Effector memory CD8-positive, alpha-beta T cell (primary cell): ENCODE results near the gene U2AF1L4.
A peak's percentile ranks its signal among the peaks of the same experiment; 100 is the strongest.
"Not testable (repeated sequence)": the region's sequence is repeated elsewhere in the genome, so short reads cannot be mapped to it uniquely, and the experiment has no call there.

ENCODE experiments used
- ATAC-seq: fragments of 150-1000 bp; cut with Tn5 transposase; replicated peaks from 2 replicates; pipeline ENCODE4 v1.10.0; 2021; ENCODE audit warnings: mild to moderate bottlenecking, moderate library complexity
- DNase-seq, 3 experiments: peaks; one replicate each; pipeline ENCODE4 v3.0.0; 2021
- H3K27ac Mint-ChIP-seq, 2 donors: one replicate each; pipeline ENCODE4 v1.8.0; 2022; ENCODE audit warnings: mild to moderate bottlenecking in 2 of 2, mixed read lengths in 2 of 2, moderate library complexity in 2 of 2
- H3K27me3 Mint-ChIP-seq, 2 donors: one replicate each; pipeline ENCODE4 v1.8.0; 2022; ENCODE audit warnings: mixed read lengths in 2 of 2
- H3K36me3 Mint-ChIP-seq: one replicate; pipeline ENCODE4 v1.8.0; 2022; ENCODE audit warnings: mild to moderate bottlenecking, moderate library complexity, mixed read lengths; ENCODE audit not compliant: insufficient read depth
- H3K4me1 Mint-ChIP-seq, 2 donors: one replicate each; pipeline ENCODE4 v1.8.0; 2022; ENCODE audit warnings: low read depth in 2 of 2, mixed read lengths in 2 of 2
- H3K4me3 Mint-ChIP-seq, 2 donors: one replicate each; pipeline ENCODE4 v1.8.0; 2022; ENCODE audit warnings: mild to moderate bottlenecking in 2 of 2, mixed read lengths in 2 of 2, moderate library complexity in 2 of 2
- H3K9me3 Mint-ChIP-seq, 2 donors: one replicate each; pipeline ENCODE4 v1.8.0; 2022; ENCODE audit warnings: mixed read lengths in 2 of 2

U2AF1L4 gene

GRCh38 chr19:35775298-35776101, 30.3 kb upstream of the U2AF1L4 start, which contains the start of gene ARHGAP33:
ARHGAP33 (plus strand) TSS chr19:35775564; CDS start chr19:35775659, 95 bp downstream.
- Mint-ChIP-seq H3K4me1 (peaks cover 18% of the 10 kb centered on the region in 2 donors), H3K27ac (peak within 1 kb of the TSS; percentile 38 to 73), H3K36me3 (peaks cover 6% of the 10 kb centered on the region), H3K27me3 (no peaks in the 10 kb centered on the region), H3K4me3 (peak within 1 kb of the TSS; percentile 72 to 86), H3K9me3 (no peaks in the 10 kb centered on the region)
- peak; percentile 97 for ATAC-seq
- peak; percentile 97 to 99 (median 99) for DNase-seq

DNA sequence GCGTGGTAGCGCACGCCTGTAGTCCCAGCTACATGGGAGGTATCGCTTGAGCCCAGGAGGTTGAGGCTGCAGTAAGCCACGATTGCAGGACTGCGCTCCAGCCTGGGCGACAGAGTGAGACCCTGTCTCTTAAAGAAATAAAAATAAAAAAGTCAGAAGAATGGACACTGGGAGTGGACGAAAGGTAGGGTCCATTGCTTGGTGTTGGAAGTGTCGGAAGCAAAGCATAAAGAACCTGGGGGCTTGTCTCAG, 29.8 kb upstream of the U2AF1L4 start:
- H3K4me1 Mint-ChIP-seq: peaks cover 18% of the 10 kb centered on the region in 2 donors
- no peak for ATAC-seq
- H3K27ac Mint-ChIP-seq: no peak overlapping the region
- no peak for DNase-seq
- H3K27me3 Mint-ChIP-seq: no peaks in the 10 kb centered on the region
- peak overlapping the region; percentile 72 to 86 for H3K4me3 Mint-ChIP-seq
- no peaks in the 10 kb centered on the region for H3K9me3 Mint-ChIP-seq
- peaks cover 3% of the 10 kb centered on the region for H3K36me3 Mint-ChIP-seq

DNA sequence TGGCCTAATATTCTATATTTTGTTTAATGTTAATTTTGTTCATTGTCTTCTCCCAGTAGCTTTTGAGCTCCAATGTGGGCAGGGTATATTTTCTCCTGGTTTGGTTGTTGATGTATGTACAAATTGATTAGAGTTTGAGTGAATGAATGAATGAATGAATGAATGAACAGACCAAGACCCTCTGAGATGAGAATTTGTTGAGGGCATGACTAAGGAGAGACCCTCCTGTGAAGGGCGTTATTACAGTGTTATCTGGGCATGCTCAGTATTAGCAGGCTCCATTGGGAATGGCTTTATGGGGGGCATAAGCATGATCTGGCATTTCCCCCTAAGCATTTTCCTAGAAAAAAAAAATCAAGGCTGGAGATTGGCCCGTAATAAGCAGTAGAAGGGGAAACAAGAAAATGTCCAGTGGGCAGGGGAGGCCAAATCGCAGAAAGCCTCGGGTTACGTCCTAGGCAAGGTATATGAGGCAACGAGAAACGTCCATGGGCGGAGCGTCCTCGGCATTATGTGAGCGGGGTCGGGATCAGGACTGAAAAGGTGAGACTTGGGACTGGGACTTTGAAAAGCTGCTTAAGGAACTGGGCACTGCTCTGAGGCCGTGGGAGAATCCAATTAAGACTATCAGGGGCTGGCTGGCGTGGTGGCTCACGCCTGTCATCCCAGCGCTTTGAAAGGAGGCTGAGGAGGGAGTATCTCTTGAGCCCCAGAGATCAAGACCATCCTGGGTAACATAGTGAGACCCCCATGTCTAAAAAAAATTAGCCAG, 29.2 kb upstream of the U2AF1L4 start:
- Mint-ChIP-seq H3K9me3 (no peaks in the 10 kb centered on the region), H3K36me3 (peaks cover 3% of the 10 kb centered on the region), H3K4me1 (peaks cover 18% of the 10 kb centered on the region in 2 donors), H3K4me3 (peak overlapping the region; percentile 72 to 86), H3K27ac (no peak overlapping the region), H3K27me3 (no peaks in the 10 kb centered on the region)
- ATAC-seq (no peak), DNase-seq (no peak)

- Mint-ChIP-seq H3K4me3 (no peak overlapping the region), H3K36me3 (peaks cover 5% of the 10 kb centered on the region), H3K9me3 (no peaks in the 10 kb centered on the region), H3K27me3 (no peaks in the 10 kb centered on the region), H3K27ac (no peak overlapping the region), H3K4me1 (peaks cover 18 to 20% of the 10 kb centered on the region in 2 donors)
- ATAC-seq (no peak), DNase-seq (no peak)
Observed at GRCh38 chr19:35773020-35773806, 28.0 kb upstream of the U2AF1L4 start.

DNA sequence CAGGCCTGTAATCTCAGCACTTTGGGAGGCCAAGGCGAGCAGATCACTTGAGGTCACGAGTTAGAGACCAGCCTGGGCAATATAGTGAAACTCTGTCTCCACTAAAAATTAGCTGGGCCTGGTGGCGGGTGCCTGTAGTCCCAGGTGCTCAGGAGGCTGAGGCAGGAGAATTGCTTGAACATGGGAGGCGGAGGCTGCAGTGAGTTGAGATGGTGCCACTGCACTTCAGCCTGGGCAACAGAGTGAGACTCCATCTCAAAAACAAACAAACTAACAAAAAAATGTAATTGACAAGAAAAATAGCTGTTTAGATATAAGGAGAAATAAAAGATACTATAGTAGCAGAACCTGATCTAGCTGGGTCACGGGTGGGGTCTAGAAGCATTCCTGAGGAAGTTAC, 27.1 kb upstream of the U2AF1L4 start:
- not testable (repeated sequence) for DNase-seq, H3K4me3 Mint-ChIP-seq, H3K36me3 Mint-ChIP-seq, H3K27ac Mint-ChIP-seq, H3K9me3 Mint-ChIP-seq, ATAC-seq, H3K27me3 Mint-ChIP-seq
- peaks cover 18 to 20% of the 10 kb centered on the region in 2 donors for H3K4me1 Mint-ChIP-seq

- DNase-seq: no peak
- Mint-ChIP-seq H3K27me3 (no peaks in the 10 kb centered on the region), H3K27ac (no peak overlapping the region), H3K4me3 (no peak overlapping the region), H3K9me3 (no peaks in the 10 kb centered on the region), H3K36me3 (peaks cover 19% of the 10 kb centered on the region), H3K4me1 (peaks cover 0 to 1% of the 10 kb centered on the region in 2 donors)
- ATAC-seq: no peak
Observed at GRCh38 chr19:35768082-35768421, 22.8 kb upstream of the U2AF1L4 start.

GRCh38 chr19:35767288-35768081, 22.3 kb upstream of the U2AF1L4 start:
- DNase-seq: no peak
- peaks cover 0 to 1% of the 10 kb centered on the region in 2 donors for H3K4me1 Mint-ChIP-seq
- no peaks in the 10 kb centered on the region for H3K9me3 Mint-ChIP-seq
- no peak for ATAC-seq
- H3K27ac Mint-ChIP-seq: peak overlapping the region in 1 of 2 donors; percentile 65
- H3K27me3 Mint-ChIP-seq: no peaks in the 10 kb centered on the region
- H3K4me3 Mint-ChIP-seq: no peak overlapping the region
- peaks cover 23% of the 10 kb centered on the region for H3K36me3 Mint-ChIP-seq

GRCh38 chr19:35766571-35767104, 21.4 kb upstream of the U2AF1L4 start:
- peaks cover 26% of the 10 kb centered on the region for H3K36me3 Mint-ChIP-seq
- no peak for ATAC-seq
- no peaks in the 10 kb centered on the region for H3K9me3 Mint-ChIP-seq

DNA sequence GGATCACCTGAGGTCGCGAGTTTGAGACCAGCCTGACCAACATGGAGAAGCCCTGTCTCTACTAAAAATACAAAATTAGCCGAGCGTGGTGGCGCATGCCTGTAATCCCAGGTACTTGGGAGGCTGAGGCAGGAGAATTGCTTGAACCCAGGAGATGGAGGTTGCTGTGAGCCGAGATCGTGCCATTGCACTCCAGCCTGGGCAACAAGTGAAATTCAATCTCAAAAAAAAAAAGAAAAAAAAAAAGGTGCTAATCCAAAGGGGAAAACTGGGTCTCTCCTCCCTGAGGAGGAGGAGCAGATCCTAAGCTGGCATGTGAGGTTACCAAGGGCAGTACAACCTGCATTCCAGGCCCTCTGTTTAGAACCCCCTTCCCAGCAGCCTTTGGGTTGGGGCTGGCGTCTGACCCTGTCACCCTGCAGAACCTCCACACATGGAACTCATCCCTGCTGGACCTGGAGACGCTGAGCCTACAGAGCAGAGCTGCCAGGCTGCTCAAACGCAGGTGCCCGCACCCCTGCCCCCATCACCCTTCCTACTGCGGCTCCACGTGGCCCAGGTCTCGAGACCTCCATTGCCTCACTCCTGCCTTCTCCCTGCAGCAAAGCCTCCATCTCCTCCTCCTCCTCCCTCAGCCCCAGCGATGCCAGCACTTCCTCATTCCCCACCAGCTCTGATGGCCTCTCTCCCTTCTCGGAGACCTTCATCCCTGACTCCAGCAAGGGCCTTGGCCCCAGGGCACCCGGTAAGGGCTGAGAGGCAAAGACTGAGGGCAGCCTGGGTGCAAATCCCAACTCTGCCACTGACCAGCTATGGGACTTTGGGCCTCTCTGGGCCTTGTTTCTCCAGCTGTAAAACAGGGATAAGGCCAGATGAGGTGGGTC, 19.5 kb upstream of the U2AF1L4 start:
- DNase-seq (no peak), ATAC-seq (no peak)
- Mint-ChIP-seq H3K27ac (no peak overlapping the region), H3K4me3 (no peak overlapping the region), H3K36me3 (peaks cover 26% of the 10 kb centered on the region), H3K4me1 (peaks cover 2 to 3% of the 10 kb centered on the region in 2 donors), H3K27me3 (no peaks in the 10 kb centered on the region), H3K9me3 (no peaks in the 10 kb centered on the region)

More at GRCh38 chr19:35766571-35767104, 21.4 kb upstream of the U2AF1L4 start:
- Mint-ChIP-seq H3K4me1 (peaks cover 0 to 1% of the 10 kb centered on the region in 2 donors), H3K27me3 (no peaks in the 10 kb centered on the region), H3K4me3 (no peak overlapping the region), H3K27ac (no peak overlapping the region)
- no peak for DNase-seq

DNA sequence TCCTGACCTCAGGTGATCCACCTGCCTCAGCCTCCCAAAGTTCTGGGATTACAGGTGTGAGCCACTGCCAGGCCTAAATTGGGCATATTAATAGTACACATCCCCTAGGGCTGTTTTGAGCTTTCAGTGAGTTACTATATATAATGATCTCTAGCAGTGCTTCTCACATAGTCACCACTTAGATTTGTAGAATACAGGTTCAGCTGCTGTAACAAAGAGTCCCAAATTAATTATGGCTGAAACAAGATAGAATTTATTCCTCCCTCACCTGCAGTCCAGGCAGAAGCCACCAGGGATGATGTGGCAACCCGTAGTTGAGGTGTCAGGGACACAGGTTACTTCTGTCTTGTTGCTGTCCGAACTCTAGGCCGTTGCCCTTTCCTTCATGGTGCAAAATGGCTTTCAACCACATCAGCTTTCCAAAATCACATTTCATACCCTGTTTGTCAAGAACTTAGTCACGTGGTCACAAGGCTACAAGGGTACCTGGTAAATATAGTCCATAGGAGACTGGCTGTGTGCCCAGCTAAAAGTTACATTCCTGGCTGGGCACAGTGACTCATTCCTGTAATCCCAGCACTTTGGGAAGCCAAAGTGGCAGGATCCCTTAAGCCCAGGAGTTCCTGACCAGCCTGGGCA, 15.6 kb upstream of the U2AF1L4 start:
- Mint-ChIP-seq H3K9me3 (no peaks in the 10 kb centered on the region), H3K27ac (no peak overlapping the region), H3K36me3 (peaks cover 34% of the 10 kb centered on the region), H3K4me1 (peaks cover 22 to 31% of the 10 kb centered on the region in 2 donors), H3K27me3 (no peaks in the 10 kb centered on the region), H3K4me3 (no peak overlapping the region)
- DNase-seq (no peak), ATAC-seq (no peak)

- H3K4me1 Mint-ChIP-seq: peaks cover 25 to 37% of the 10 kb centered on the region in 2 donors
- H3K9me3 Mint-ChIP-seq: no peaks in the 10 kb centered on the region
- no peak overlapping the region for H3K27ac Mint-ChIP-seq
- H3K36me3 Mint-ChIP-seq: peaks cover 38% of the 10 kb centered on the region
- H3K4me3 Mint-ChIP-seq: peak overlapping the region; percentile 49 to 93
- DNase-seq: no peak
- no peak for ATAC-seq
- H3K27me3 Mint-ChIP-seq: peaks cover 0 to 6% of the 10 kb centered on the region in 2 donors
Observed at GRCh38 chr19:35759697-35760096, 14.5 kb upstream of the U2AF1L4 start.
